HepG2 (cell line): Measurements from ENCODE around the gene CUEDC2. TPM values are rescaled to one million over a fixed set of nuclear protein-coding genes. Genes with fewer than 3 reads are reported as not detected.

Experiments
- CENPBD1 ChIP-seq: sonication (generic); formaldehyde crosslinking; IDR thresholded peaks from 2 replicates; pipeline ENCODE4 v1.8.0; 2022; ENCODE audit warnings: missing genetic modification reagents, low read depth, mild to moderate bottlenecking, borderline replicate concordance
- DNMT3B ChIP-seq: conservative IDR thresholded peaks from 2 replicates; pipeline ENCODE4 v1.6.1; 2016; ENCODE audit warnings: missing biosample characterization, control low read depth
- FOSL2 ChIP-seq: sonication (generic); formaldehyde crosslinking; IDR thresholded peaks from 2 replicates; pipeline ENCODE4 v1.4.0; 2020; ENCODE audit warnings: missing genetic modification reagents
- HIVEP1 ChIP-seq: sonication (generic); formaldehyde crosslinking; IDR thresholded peaks from 2 replicates; pipeline ENCODE4 v1.4.0; 2020; ENCODE audit warnings: mild to moderate bottlenecking, missing genetic modification reagents
- IRF2 ChIP-seq: IDR thresholded peaks from 2 replicates; pipeline ENCODE4 v1.6.1; 2018; ENCODE audit warnings: missing genetic modification reagents, missing compliant biosample characterization
- JUND ChIP-seq: sonication (generic); formaldehyde crosslinking; IDR thresholded peaks from 2 replicates; pipeline ENCODE4 v1.8.0; 2022; ENCODE audit warnings: mild to moderate bottlenecking, missing genetic modification reagents
- MTA3 ChIP-seq: sonication (generic); formaldehyde crosslinking; IDR thresholded peaks from 2 replicates; pipeline ENCODE4 v1.4.0; 2020; ENCODE audit warnings: missing genetic modification reagents
- NCOA1 ChIP-seq: sonication (generic); formaldehyde crosslinking; IDR thresholded peaks from 2 replicates; pipeline ENCODE4 v1.9.0; 2021; ENCODE audit warnings: missing genetic modification reagents
- NFIC ChIP-seq: IDR thresholded peaks from 2 replicates; pipeline ENCODE4 v1.6.1; 2012; ENCODE audit warnings: mild to moderate bottlenecking, low read length, inconsistent platforms
- RFXANK ChIP-seq: IDR thresholded peaks from 2 replicates; pipeline ENCODE4 v1.6.1; 2016
- SCMH1 ChIP-seq: sonication (generic); formaldehyde crosslinking; IDR thresholded peaks from 2 replicates; pipeline ENCODE4 v1.9.0; 2021; ENCODE audit warnings: missing genetic modification reagents, mild to moderate bottlenecking, borderline replicate concordance
- SNAPC2 ChIP-seq: sonication (generic); formaldehyde crosslinking; IDR thresholded peaks from 2 replicates; pipeline ENCODE4 v1.8.1; 2022; ENCODE audit warnings: mild to moderate bottlenecking, missing genetic modification reagents
- SUZ12 ChIP-seq: fragments of 150-350 bp; IDR thresholded peaks from 2 replicates; pipeline ENCODE4 v1.6.1; 2014; ENCODE audit warnings: low read depth, low read length
- TOE1 ChIP-seq: sonication (generic); formaldehyde crosslinking; IDR thresholded peaks from 2 replicates; pipeline ENCODE4 v1.4.0; 2020; ENCODE audit warnings: mild to moderate bottlenecking, missing genetic modification reagents
- ZNF17 ChIP-seq: sonication (generic); formaldehyde crosslinking; IDR thresholded peaks from 2 replicates; pipeline ENCODE4 v1.5.0; 2020; ENCODE audit warnings: mild to moderate bottlenecking, missing genetic modification reagents
- ZNF331 ChIP-seq: sonication (generic); formaldehyde crosslinking; IDR thresholded peaks from 2 replicates; pipeline ENCODE4 v1.4.0; 2020; ENCODE audit warnings: missing genetic modification reagents
- ZNF362 ChIP-seq: sonication (generic); formaldehyde crosslinking; IDR thresholded peaks from 2 replicates; pipeline ENCODE4 v1.4.0; 2020; ENCODE audit warnings: missing genetic modification reagents, mild to moderate bottlenecking, borderline replicate concordance
- ZNF777 ChIP-seq: sonication (generic); formaldehyde crosslinking; IDR thresholded peaks from 2 replicates; pipeline ENCODE4 v1.4.0; 2020; ENCODE audit warnings: missing genetic modification reagents
- ZNF841 ChIP-seq: sonication (generic); formaldehyde crosslinking; IDR thresholded peaks from 2 replicates; pipeline ENCODE4 v1.8.1; 2023; ENCODE audit warnings: missing genetic modification reagents, borderline replicate concordance
- polyA plus RNA-seq, 8 experiments: library from polyadenylated mRNA; depleted of rRNA in 3 of 8; stranded (reverse) in 7 of 8; unstranded in 1 of 8; fragments of >200 nt; fragmentation: Illumina TruSeq in 4 of 8; extraction: Trizol in 4 of 8; gene quantifications; 2 replicates each; pipeline versions ENCODE4 v1.2.1 to v1.2.3, GENCODE V29; 2011 to 2016; ENCODE audit warnings: low read depth in 4 of 8, missing spikeins in 1 of 8, mixed read lengths in 1 of 8; ENCODE audit not compliant: insufficient read depth in 1 of 8
- total RNA-seq, 5 experiments: library from RNA; depleted of rRNA; stranded (reverse); fragments of >200 nt; fragmentation: Illumina TruSeq; extraction: Trizol; gene quantifications; 2 replicates each; pipeline ENCODE4 v1.2.3, GENCODE V29; 2016; ENCODE audit warnings: low read depth in 1 of 5
- TF ChIP-seq, protein P1 (sequence below): sonication (generic); formaldehyde crosslinking; IDR thresholded peaks from 2 replicates; pipeline ENCODE4 v1.4.0; 2020; ENCODE audit warnings: missing genetic modification reagents, low read depth, mild to moderate bottlenecking, borderline replicate concordance
- TF ChIP-seq, protein P2 (sequence below), 2 experiments: sonication (generic) in 1 of 2; formaldehyde crosslinking in 1 of 2; IDR thresholded peaks; 2 replicates each; pipeline versions ENCODE4 v1.4.0 to v1.6.1; 2018 to 2020; ENCODE audit warnings: missing genetic modification reagents in 2 of 2, borderline replicate concordance in 1 of 2, low read depth in 1 of 2, mild to moderate bottlenecking in 1 of 2, missing biosample characterization in 1 of 2
- TF ChIP-seq, protein P3 (sequence below): IDR thresholded peaks from 2 replicates; pipeline ENCODE4 v1.6.1; 2012; ENCODE audit warnings: inconsistent platforms
- TF ChIP-seq, protein P4 (sequence below): sonication (generic); formaldehyde crosslinking; IDR thresholded peaks from 2 replicates; pipeline ENCODE4 v1.4.0; 2020; ENCODE audit warnings: missing genetic modification reagents

Gene CUEDC2
- total and polyA plus RNA-seq, 2 of the 13 experiments (the other 11 are each of a cell fraction or from before 2014, with no cell fraction given), result 13.1 to 18.4 TPM

DNA sequence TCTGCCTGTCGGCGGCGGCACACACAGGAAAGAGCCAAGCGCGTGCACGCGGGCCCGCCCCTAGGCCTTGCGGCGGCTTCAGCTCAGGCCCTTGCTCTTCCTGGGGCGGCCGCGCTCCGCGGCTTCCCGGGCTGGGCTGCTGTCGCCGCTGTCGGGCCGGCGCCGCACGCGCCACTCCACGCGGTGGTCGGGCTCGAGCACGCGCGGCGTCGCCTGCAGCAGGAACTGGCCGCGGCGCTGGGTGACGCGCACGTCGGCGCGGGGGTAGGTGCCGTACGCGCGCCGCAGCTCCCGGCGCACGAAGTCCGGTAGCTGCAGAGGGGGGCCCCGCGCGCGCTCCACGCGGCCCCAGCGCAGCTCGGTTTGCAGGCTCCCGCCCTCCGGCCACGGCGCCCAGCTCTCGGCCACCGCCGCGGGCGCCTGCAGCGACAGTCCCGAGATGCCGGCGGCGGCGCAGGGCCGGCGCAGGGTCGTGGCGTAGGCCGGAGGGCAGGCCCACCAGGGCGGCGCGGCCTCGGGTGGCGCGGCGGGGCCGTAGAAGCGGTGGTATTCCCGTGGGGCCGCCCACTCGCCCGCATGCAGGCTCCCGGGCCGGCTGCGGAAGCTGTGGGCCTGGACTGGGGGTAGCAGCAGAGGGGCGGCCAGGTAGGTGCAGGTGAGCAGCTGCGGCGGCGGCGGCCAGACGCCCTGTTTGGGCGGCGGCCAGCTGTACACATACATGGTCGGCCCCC, 18.2 kb upstream of the CUEDC2 start (continued):
- TF ChIP-seq, protein P1, sequence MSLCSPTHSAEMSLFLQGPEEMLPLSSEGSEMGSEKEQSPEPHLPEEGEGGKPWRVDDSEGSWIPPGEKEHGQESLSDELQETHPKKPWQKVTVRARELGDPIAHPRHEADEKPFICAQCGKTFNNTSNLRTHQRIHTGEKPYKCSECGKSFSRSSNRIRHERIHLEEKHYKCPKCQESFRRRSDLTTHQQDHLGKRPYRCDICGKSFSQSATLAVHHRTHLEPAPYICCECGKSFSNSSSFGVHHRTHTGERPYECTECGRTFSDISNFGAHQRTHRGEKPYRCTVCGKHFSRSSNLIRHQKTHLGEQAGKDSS (CRISPR knock-in tag), result 0 out of 2 replicates have a peak, but pooled peaks have one; percentile 57
- 0 out of 2 replicates have a peak, but pooled peaks have one; percentile 4 for TF ChIP-seq FOSL2 (CRISPR knock-in tag)
- TF ChIP-seq MTA3 (CRISPR knock-in tag), result no peak
- no peak for TF ChIP-seq JUND (CRISPR knock-in tag)
- TF ChIP-seq NFIC, result no peak
- TF ChIP-seq ZNF331, result 0 out of 2 replicates have a peak, but pooled peaks have one; percentile 28
- TF ChIP-seq DNMT3B (CRISPR knock-in tag), result no peak
- TF ChIP-seq CENPBD1, result no peak; the same call in 1 of the 2 replicates
- no peak for TF ChIP-seq HIVEP1 (CRISPR knock-in tag)
- TF ChIP-seq RFXANK (CRISPR knock-in tag), result no peak
- TF ChIP-seq SCMH1 (CRISPR knock-in tag), result no peak
- TF ChIP-seq, protein P2, sequence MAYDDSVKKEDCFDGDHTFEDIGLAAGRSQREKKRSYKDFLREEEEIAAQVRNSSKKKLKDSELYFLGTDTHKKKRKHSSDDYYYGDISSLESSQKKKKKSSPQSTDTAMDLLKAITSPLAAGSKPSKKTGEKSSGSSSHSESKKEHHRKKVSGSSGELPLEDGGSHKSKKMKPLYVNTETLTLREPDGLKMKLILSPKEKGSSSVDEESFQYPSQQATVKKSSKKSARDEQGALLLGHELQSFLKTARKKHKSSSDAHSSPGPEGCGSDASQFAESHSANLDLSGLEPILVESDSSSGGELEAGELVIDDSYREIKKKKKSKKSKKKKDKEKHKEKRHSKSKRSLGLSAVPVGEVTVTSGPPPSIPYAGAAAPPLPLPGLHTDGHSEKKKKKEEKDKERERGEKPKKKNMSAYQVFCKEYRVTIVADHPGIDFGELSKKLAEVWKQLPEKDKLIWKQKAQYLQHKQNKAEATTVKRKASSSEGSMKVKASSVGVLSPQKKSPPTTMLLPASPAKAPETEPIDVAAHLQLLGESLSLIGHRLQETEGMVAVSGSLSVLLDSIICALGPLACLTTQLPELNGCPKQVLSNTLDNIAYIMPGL (CRISPR knock-in tag; IDR thresholded peaks at IDR 0.05; ENCODE audit: borderline replicate concordance in 1 of 2, low read depth in 1 of 2), result peak in 1 of 2 experiments; percentile 82; a peak in 2 of 4 replicates
- TF ChIP-seq NCOA1, result no peak
- peak; percentile 73; the same call in 1 of the 2 replicates for TF ChIP-seq ZNF841
- TF ChIP-seq, protein P3, sequence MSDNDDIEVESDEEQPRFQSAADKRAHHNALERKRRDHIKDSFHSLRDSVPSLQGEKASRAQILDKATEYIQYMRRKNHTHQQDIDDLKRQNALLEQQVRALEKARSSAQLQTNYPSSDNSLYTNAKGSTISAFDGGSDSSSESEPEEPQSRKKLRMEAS, result peak; percentile 95
- peak; percentile 77; the same call in 1 of the 2 replicates for TF ChIP-seq SNAPC2 (CRISPR knock-in tag)
- peak; percentile 80; the same call in 1 of the 2 replicates for TF ChIP-seq ZNF777
- TF ChIP-seq, protein P4, sequence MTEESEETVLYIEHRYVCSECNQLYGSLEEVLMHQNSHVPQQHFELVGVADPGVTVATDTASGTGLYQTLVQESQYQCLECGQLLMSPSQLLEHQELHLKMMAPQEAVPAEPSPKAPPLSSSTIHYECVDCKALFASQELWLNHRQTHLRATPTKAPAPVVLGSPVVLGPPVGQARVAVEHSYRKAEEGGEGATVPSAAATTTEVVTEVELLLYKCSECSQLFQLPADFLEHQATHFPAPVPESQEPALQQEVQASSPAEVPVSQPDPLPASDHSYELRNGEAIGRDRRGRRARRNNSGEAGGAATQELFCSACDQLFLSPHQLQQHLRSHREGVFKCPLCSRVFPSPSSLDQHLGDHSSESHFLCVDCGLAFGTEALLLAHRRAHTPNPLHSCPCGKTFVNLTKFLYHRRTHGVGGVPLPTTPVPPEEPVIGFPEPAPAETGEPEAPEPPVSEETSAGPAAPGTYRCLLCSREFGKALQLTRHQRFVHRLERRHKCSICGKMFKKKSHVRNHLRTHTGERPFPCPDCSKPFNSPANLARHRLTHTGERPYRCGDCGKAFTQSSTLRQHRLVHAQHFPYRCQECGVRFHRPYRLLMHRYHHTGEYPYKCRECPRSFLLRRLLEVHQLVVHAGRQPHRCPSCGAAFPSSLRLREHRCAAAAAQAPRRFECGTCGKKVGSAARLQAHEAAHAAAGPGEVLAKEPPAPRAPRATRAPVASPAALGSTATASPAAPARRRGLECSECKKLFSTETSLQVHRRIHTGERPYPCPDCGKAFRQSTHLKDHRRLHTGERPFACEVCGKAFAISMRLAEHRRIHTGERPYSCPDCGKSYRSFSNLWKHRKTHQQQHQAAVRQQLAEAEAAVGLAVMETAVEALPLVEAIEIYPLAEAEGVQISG (CRISPR knock-in tag), result peak; percentile 89
- TF ChIP-seq ZNF362 (CRISPR knock-in tag), result peak; percentile 17; the same call in 1 of the 2 replicates
- no peak for TF ChIP-seq ZNF17 (CRISPR knock-in tag)
- TF ChIP-seq SUZ12, result no peak
- no peak for TF ChIP-seq TOE1
- 0 out of 2 replicates have a peak, but pooled peaks have one; percentile 17 for TF ChIP-seq IRF2 (CRISPR knock-in tag)
